ENCODE data around the gene SLCO4A1.

The SLCO4A1 gene

GRCh38 chr20:62638679-62639406, 3.5 kb upstream of the SLCO4A1 start:
- no peak for DNase-seq (ENCODE audit: low read depth)

GRCh38 chr20:62639765-62640164, 2.5 kb upstream of the SLCO4A1 start:
- no peak for DNase-seq (ENCODE audit: low read depth)

GRCh38 chr20:62640870-62641269, 1.4 kb upstream of the SLCO4A1 start:
- no peak for DNase-seq (ENCODE audit: low read depth)

- no peak for DNase-seq (ENCODE audit: low read depth)
These were observed 817 bp upstream of the SLCO4A1 start for GRCh38 chr20:62641321-62642050.

GRCh38 chr20:62642666-62643520, 590 bp downstream of the SLCO4A1 start:
- DNase-seq (ENCODE audit: low read depth), result peak; percentile 26

DNA sequence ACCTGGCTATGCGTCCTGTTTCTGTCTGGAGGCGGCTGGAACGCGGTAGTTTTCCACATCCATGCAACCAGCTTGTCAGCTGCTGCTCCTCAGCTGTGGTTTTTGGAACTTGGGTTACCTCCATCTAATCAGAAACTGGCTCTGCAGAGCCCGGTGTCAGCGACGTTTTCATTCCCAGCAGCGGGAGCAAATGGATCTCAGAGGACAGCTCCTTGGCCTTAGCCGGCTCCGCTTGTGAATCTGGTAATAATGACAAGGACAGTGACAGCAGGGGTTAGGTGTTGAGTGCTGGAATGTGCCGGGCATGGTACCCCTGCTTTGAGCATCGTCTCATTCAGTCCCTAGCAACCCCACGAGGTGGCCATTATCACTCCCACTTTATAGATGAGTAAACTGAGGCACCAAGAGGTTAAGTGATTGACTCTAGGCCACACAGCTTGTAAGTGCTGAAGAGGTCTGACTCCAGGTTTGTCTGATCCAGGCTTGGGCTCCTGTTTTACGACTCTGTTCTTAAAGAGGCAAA, 1.3 kb downstream of the SLCO4A1 start:
- no peak for DNase-seq (ENCODE audit: low read depth)

DNA sequence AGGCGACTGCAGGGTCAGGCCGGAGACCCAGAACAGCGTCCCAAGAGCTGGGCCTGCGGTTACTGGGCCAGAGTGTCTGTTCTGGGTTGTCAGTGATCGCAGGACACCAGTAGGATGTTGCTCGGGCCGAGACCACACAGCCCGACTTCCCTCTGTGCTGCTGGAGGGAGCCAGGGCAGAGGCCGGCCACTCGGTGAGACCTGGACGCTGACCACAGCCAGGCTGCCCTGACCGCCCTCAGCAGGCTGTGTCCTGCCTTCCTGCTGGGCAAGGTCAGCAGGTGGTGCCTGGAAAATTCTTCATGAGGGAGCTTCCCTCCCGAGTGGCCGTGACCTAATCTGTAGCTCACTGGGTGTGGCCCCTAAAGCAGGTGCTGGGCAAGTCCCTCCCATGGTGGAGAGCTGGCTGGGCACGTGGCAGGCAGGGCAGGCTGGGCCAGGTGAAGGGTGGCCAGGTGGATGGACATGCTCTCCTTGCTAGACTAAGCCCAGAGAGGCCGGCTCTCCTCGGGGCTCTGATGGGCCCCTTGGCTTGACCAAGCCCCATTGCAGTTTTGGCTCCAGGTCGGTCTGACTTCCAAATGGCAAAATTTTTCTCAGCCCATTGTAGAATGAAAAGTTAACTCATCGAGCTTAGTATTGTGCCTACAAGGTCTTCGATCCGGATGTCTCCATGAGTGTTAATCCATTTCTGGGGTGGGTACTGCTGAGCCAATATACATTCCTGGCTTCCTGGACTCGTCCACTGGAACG, 1.9 kb downstream of the SLCO4A1 start:
- DNase-seq (ENCODE audit: low read depth), result no peak

DNA sequence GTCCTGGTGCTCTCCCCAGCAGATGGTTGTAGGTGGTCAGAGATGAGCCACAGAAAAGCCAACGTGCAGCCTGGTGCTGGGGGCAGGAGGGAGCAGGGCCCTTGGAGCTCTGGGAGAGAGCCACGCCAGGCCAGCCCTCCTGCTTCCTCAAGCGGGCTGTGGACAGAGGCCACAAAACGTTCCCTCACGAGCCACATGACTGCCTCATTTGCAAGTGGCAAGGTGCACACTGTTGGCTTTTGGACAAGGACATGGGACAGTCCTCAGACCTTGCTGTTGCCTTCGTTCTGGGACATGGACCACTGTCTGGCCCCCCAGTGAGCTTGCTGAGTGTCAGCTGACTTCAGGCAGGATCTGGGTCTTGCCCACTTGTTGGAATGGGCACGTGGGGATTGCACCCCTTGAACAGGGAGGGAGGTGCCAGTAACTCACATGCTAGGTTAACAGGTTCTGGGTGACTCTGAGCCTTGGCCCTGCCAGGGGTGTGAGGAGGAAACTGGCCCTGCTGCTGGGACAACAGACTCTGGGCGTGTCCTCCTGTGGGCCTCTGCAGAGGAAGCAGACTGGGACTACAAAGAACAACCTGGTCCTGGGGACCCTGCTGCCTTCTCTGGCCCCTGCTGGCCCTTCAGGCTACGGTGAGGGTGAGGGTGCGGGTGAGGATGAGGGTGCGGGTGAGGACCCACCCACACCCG, 2.6 kb downstream of the SLCO4A1 start:
- DNase-seq (ENCODE audit: low read depth), result no peak

DNA sequence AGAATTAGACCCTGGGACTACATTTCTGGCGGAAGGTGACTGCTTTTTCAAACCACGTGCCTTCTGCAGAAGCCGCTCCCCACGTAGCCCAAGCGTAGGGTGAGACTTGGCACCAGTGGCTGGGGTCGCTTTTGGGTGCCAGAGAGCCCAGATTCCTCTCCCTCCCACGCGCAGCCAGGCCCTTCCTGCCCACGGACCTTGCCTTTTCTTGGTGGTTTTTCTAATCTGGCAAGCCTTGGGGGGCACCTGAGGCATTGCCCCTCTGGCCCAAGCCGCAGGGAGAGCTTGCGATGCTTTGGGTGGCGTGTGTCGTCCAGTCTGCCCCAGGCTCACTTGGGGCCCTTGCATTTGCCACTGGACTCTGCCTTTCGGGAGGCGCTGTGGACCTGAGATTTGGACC, 3.3 kb downstream of the SLCO4A1 start:
- no peak for DNase-seq (ENCODE audit: low read depth)

DNA sequence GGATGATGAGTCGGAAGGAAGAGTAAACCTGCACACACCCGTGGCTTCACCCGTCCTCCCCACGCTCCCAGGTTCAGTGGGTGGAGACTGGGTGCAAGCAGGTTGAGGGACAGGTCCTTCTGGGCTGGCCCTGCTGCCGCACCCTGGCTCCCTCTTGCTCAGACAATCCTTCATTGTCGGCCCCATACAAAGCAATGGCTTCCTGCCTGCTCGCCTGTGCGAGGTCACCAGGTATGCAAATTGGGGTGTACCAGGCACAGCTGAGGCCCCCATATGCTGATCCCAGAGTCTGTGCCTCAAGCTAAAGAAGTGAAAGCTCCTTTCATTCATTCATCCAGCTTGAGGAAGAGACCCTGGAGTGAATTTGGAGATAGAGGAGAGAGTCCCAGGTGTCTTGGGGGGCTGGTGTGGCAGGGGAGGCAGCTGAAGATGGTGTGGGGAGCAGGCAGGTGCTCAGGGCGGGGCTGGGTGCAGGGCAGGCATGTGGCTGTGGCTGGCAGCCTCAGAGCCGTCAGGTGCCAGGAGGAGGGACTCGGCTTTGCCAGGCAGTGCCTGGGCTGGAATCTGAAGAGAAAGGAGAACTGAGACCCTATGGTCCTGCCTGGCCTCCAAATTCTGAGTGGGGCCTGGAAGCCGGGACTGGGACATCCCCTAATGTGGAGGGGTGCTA, 4.7 kb downstream of the SLCO4A1 start:
- no peak for DNase-seq (ENCODE audit: low read depth)

GRCh38 chr20:62647521-62648317, 5.4 kb downstream of the SLCO4A1 start:
- no peak for DNase-seq (ENCODE audit: low read depth)

GRCh38 chr20:62648318-62648995, 6.2 kb downstream of the SLCO4A1 start:
- no peak for DNase-seq (ENCODE audit: low read depth)

DNA sequence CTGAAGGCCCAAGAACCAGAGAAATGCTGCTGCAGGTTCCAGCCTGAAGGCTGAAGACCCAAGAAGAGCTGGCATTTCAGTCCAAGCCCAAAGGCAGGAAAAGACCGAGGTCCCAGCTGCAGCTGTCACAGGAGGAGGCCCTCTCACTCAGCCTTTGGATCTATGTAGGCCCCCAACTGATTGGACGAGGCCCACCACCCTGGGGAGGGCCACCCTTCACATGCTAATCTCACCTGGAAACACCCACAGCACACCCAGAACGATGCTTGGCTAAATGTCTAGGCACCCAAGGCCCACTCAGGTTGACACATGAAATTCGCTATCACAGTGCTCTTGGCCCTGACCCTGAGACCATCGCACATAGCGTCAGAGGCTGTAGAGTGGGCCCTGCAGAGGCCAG, 6.8 kb downstream of the SLCO4A1 start:
- DNase-seq (ENCODE audit: low read depth), result no peak

DNA sequence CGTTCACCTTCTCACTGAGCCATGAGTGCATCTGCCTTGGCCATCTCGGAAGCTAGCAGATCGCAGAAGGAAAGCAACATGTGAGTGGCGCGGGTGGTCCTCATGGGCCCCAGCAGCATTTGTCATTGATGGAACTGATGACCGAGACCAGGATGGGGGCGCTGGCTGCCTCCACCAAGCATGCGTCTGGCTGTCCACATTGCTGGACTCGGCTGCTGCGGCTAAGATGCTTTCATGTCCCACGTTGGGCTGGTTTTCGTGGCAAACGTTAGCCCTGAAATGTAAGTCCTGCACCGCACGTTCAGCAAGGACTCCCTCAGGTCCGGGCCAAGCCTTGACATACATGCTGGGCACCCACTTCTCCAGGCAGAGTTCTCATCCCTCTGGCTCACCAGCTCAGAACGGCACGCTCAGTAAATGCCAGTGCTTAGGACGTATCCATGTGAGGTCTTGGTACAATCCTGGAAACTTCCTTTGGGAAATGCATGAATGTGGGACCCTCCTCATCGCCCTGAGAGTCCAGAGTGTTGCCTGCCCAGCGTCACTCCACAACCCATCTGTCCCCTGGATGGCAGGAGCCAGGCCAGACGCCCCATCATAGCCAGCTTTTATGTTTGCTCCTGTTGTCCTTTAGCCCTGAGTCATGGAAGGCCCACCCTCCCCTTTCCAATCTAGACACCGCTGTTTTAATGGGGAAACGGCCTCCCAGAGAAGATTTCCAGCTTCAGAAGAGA, 8.4 kb downstream of the SLCO4A1 start:
- DNase-seq (ENCODE audit: low read depth), result no peak

DNA sequence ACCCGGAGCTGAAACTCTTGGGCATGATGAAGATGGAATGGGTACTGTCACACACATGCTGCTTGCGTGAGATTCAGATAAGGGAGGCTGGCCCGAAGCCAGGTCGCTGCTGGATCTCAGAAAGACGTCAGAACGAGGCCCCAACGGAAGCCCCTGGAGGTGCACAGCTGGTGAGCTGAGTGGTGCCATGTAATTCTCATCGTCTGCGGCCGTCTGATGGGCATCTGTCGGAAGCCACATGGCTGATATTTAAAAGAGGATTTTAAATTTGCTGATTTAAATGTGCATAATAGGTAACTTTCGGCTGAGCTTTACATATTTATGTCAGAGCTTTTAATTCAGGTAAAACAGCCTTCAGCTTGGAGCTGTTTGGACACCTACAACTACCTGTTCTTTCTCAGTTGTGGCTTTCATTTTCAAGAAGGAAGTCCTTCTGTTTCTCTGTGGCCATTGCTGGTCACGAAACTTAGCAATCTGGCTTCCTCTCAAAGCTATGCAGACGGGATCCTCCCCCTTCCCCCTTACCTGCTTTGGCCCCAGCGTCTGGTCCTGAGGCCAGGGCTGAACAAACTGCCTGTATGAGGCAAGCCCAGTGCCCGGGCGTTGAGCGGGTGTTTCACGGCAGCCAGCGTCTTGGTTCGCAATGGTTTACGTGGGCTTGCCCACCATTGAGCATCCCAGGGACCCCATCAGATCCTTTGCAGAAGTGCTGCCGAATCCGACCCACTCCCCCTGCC, 9.2 kb downstream of the SLCO4A1 start:
- DNase-seq (ENCODE audit: low read depth), result peak; percentile 84

DNA sequence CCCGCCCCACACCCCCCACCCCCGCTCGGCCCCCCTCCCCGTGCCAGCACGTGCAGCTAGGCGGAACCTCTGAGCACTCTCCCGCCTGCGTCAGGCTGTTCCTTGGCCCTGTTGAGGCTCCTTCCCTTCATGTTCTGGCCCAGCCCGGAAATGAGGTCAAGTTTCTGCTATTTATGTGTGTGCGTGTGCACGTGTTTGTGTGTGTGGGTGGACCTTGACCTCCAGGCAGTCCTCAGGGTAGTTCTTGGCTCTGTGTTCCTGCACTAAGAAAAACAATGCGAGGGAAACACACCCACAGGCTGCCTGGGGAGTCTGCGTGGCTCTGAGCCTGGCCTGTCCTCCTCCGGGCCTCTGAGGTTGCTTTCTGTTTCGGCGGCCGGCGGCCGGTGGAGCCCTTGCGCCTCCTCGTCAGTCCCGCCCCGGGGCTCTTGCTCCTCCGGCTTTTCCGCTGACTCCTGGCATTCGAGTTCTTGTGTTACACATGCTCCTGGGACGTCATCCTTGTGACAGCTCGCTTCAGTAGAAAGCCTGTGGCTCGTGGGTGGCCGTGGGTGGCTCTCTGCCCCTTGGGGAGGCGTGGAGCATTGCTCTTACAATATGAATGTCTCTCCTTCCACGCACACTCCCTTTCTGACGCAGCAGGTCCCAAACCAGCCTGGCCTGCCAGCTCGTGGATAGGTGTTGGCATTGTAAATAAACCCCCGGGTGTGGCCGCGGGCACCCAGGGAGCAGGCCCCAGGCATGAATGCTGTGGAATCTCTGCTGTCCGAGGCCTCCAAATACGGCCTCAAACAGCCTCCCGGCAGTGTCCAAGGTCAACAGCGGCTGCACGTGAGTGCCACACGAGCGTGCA, 10.0 kb downstream of the SLCO4A1 start:
- peak; percentile 61 for DNase-seq (ENCODE audit: low read depth)

DNA sequence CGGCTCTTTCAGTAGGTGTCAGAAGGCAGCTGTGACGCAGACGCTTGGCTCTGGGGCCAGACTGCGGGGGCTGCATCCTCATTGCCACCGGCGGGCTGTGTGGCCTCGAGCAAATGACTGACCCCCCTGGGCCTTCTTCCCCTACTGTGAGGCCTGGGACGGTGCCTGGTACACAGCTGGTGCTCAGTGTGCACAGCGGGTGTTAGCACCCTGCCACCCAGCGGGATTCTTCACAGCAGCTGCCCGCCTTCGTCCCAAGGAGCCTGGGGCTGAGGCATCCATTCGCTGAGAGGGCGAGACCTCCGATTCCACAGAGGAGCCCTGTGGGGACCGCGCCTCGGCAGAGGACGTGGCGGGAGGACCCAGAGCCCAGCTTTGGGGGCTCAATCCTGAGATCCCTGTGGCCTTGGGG, 10.6 kb downstream of the SLCO4A1 start:
- DNase-seq (ENCODE audit: low read depth), result no peak

Measured in T-helper 22 cell (primary cell).